CD14-positive monocyte (primary cell): ENCODE data around the gene GRXCR2. TPM values are rescaled to one million over a fixed set of nuclear protein-coding genes. Genes with fewer than 3 reads are reported as not detected.

Experiments
- DNase-seq, 3 donors: peaks; one replicate each; pipeline ENCODE4 v3.0.0-alpha.2; 2011 to 2022
- H2AFZ ChIP-seq: 2 replicates; pipeline ENCODE4 v1.6.0; 2012; ENCODE audit warnings: mild to moderate bottlenecking, low read depth, low read length, inconsistent platforms; ENCODE audit not compliant: insufficient read depth, poor library complexity, severe bottlenecking
- H3K27ac ChIP-seq, 2 donors: 1 replicate in 1 of 2; 2 replicates in 1 of 2; pipeline ENCODE4 v1.5.1; 2012 to 2013; ENCODE audit warnings: low read length in 2 of 2, control low read depth in 1 of 2, inconsistent platforms in 1 of 2, low read depth in 1 of 2, mild to moderate bottlenecking in 1 of 2
- H3K27me3 ChIP-seq, 2 donors: one replicate each; pipeline versions ENCODE4 v1.6.0 to v1.6.1; 2011 to 2013; ENCODE audit warnings: low read length in 2 of 2; ENCODE audit not compliant: control insufficient read depth in 2 of 2, insufficient read depth in 2 of 2
- H3K36me3 ChIP-seq, 2 donors: replicated peaks in 1 of 2; 1 replicate in 1 of 2; 2 replicates in 1 of 2; pipeline versions ENCODE4 v1.5.1 to v1.6.1; 2012 to 2013; ENCODE audit warnings: low read length in 2 of 2, control low read depth in 1 of 2, inconsistent platforms in 1 of 2, mild to moderate bottlenecking in 1 of 2; ENCODE audit not compliant: insufficient read depth in 2 of 2, control insufficient read depth in 1 of 2
- H3K4me1 ChIP-seq, 2 donors: 1 replicate in 1 of 2; 2 replicates in 1 of 2; pipeline versions ENCODE4 v1.5.1 to v1.6.1; 2012 to 2013; ENCODE audit warnings: low read length in 2 of 2, control low read depth in 1 of 2, inconsistent platforms in 1 of 2, mild to moderate bottlenecking in 1 of 2, moderate library complexity in 1 of 2; ENCODE audit not compliant: insufficient read depth in 2 of 2, control insufficient read depth in 1 of 2
- H3K4me2 ChIP-seq: replicated peaks from 2 replicates; pipeline ENCODE3; 2012; ENCODE audit warnings: low read length, moderate library complexity, mild to moderate bottlenecking; ENCODE audit not compliant: poor library complexity, severe bottlenecking; ENCODE audit errors: extremely low read depth
- H3K4me3 ChIP-seq, 3 experiments: fragments of 200-600 bp in 1 of 3; sonication (generic) in 1 of 3; replicated peaks in 1 of 3; 1 replicate in 2 of 3; 2 replicates in 1 of 3; pipeline ENCODE4 v1.5.1; 2011 to 2013; ENCODE audit warnings: low read length in 3 of 3, mild to moderate bottlenecking in 3 of 3, control low read depth in 2 of 3, low read depth in 2 of 3, inconsistent platforms in 1 of 3, moderate library complexity in 1 of 3
- H3K79me2 ChIP-seq: 2 replicates; pipeline ENCODE4 v1.6.0; 2012; ENCODE audit warnings: mild to moderate bottlenecking, control low read depth, inconsistent platforms, low read length, moderate library complexity; ENCODE audit not compliant: insufficient read depth
- H3K9ac ChIP-seq: 2 replicates; pipeline ENCODE4 v1.6.0; 2017; ENCODE audit warnings: low read length, mild to moderate bottlenecking; ENCODE audit not compliant: insufficient read depth, poor library complexity, severe bottlenecking
- H3K9me3 ChIP-seq, 2 donors: replicated peaks in 1 of 2; 1 replicate in 1 of 2; 2 replicates in 1 of 2; pipeline versions ENCODE4 v1.5.1 to v1.6.1; 2012 to 2013; ENCODE audit warnings: low read length in 2 of 2, control low read depth in 1 of 2; ENCODE audit not compliant: control insufficient read depth in 1 of 2, insufficient read depth in 1 of 2
- H4K20me1 ChIP-seq: 2 replicates; pipeline ENCODE4 v1.6.0; 2012; ENCODE audit warnings: mild to moderate bottlenecking, low read length, control low read depth, moderate library complexity; ENCODE audit not compliant: insufficient read depth
- H3K27ac Mint-ChIP-seq, 7 donors: one replicate each; pipeline ENCODE4 v1.8.0; 2020; ENCODE audit warnings: mild to moderate bottlenecking in 7 of 7, mixed read lengths in 7 of 7, moderate library complexity in 6 of 7, inconsistent platforms in 2 of 7
- H3K27me3 Mint-ChIP-seq, 3 donors: one replicate each; pipeline ENCODE4 v1.8.0; 2021 to 2022; ENCODE audit warnings: low read depth in 3 of 3, mild to moderate bottlenecking in 3 of 3, mixed read lengths in 3 of 3, moderate library complexity in 3 of 3, inconsistent platforms in 1 of 3
- H3K36me3 Mint-ChIP-seq, 2 donors: one replicate each; pipeline ENCODE4 v1.8.0; 2020; ENCODE audit warnings: mixed read lengths in 2 of 2, inconsistent platforms in 1 of 2, mild to moderate bottlenecking in 1 of 2
- H3K4me1 Mint-ChIP-seq: one replicate; pipeline ENCODE4 v1.8.0; 2020; ENCODE audit warnings: mild to moderate bottlenecking, mixed read lengths
- H3K4me3 Mint-ChIP-seq, 2 donors: one replicate each; pipeline ENCODE4 v1.8.0; 2020; ENCODE audit warnings: mild to moderate bottlenecking in 2 of 2, mixed read lengths in 2 of 2, moderate library complexity in 1 of 2
- H3K9me3 Mint-ChIP-seq, 7 donors: one replicate each; pipeline ENCODE4 v1.8.0; 2020 to 2022; ENCODE audit warnings: mixed read lengths in 7 of 7, mild to moderate bottlenecking in 6 of 7, moderate library complexity in 6 of 7, inconsistent platforms in 2 of 7
- CTCF ChIP-seq: fragments of 200-600 bp; IDR thresholded peaks from one replicate; pipeline ENCODE4 v1.8.0; 2022; ENCODE audit warnings: antibody characterized with exemption, mild to moderate bottlenecking
- WGBS: methylation state at CpG from one replicate; pipeline ENCODE4 v1.1.5; 2013; ENCODE audit warnings: missing lambda C conversion rate; ENCODE audit not compliant: insufficient coverage; 5-methylcytosine and 5-hydroxymethylcytosine counted together
- intact Hi-C, 2 donors: fragments of 100-400 bp; cut with micrococcal nuclease; formaldehyde crosslinking; loops; one replicate each; pipeline versions ENCODE4 v1.15.0 to v1.15.1; 2023
- polyA plus RNA-seq, 3 donors: library from polyadenylated mRNA; depleted of rRNA in 1 of 3; unstranded in 2 of 3; stranded (reverse) in 1 of 3; fragments of 300-500 nt in 2 of 3; fragments of >200 nt in 1 of 3; fragmentation: Illumina TruSeq in 2 of 3; gene quantifications; 1 replicate in 2 of 3; 2 replicates in 1 of 3; pipeline ENCODE4 v1.2.3, GENCODE V29; 2012 to 2021

Gene GRXCR2
- polyA plus RNA-seq, 3 donors = not detected

GRCh38 chr5:145908206-145908960 lies 35.6 kb upstream of the GRXCR2 start:
- intact Hi-C loops = no loop called here
- H3K27ac Mint-ChIP-seq = no peak overlapping the region
- H3K27me3 Mint-ChIP-seq = peaks cover 3 to 11% (median 4%) of the 10 kb centered on the region in 3 donors
- H2AFZ ChIP-seq = no peak overlapping the region
- no peak overlapping the region for H3K4me3 ChIP-seq
- no peaks in the 10 kb centered on the region for H4K20me1 ChIP-seq
- H3K36me3 Mint-ChIP-seq = no peaks in the 10 kb centered on the region
- H3K4me1 ChIP-seq = no peaks in the 10 kb centered on the region
- H3K9me3 Mint-ChIP-seq = no peaks in the 10 kb centered on the region
- no peak overlapping the region for H3K4me2 ChIP-seq
- no peaks in the 10 kb centered on the region for H3K4me1 Mint-ChIP-seq
- DNase-seq = no peak
- no peaks in the 10 kb centered on the region for H3K36me3 ChIP-seq
- no peak overlapping the region for H3K4me3 Mint-ChIP-seq
- H3K79me2 ChIP-seq = no peaks in the 10 kb centered on the region
- H3K9me3 ChIP-seq = no peaks in the 10 kb centered on the region
- H3K27me3 ChIP-seq = no peaks in the 10 kb centered on the region
- no peak overlapping the region for H3K9ac ChIP-seq
- no peak overlapping the region for H3K27ac ChIP-seq
- no peak for TF ChIP-seq CTCF
- 90% methylated on average over 2 of the region's 3 CpGs for WGBS

- no peak for DNase-seq
- H3K4me1 ChIP-seq = no peaks in the 10 kb centered on the region
- Mint-ChIP-seq H3K27ac (no peak overlapping the region), H3K36me3 (no peaks in the 10 kb centered on the region), H3K4me1 (peaks cover 2% of the 10 kb centered on the region), H3K27me3 (peaks cover 4 to 13% (median 5%) of the 10 kb centered on the region in 3 donors), H3K4me3 (no peak overlapping the region), H3K9me3 (peaks cover 0 to 2% (median 0%) of the 10 kb centered on the region in 7 donors)
- no peaks in the 10 kb centered on the region for H3K27me3 ChIP-seq
- intact Hi-C loops = no loop called here
- H3K4me2 ChIP-seq = no peak overlapping the region
- WGBS = no CpG with 5 or more reads among the region's 1 CpG
- H2AFZ ChIP-seq = no peak overlapping the region
- no peaks in the 10 kb centered on the region for H3K9me3 ChIP-seq
- no peak for TF ChIP-seq CTCF
- no peaks in the 10 kb centered on the region for H3K79me2 ChIP-seq
- no peak overlapping the region for H3K4me3 ChIP-seq
- H3K36me3 ChIP-seq = no peaks in the 10 kb centered on the region
- no peaks in the 10 kb centered on the region for H4K20me1 ChIP-seq
- H3K9ac ChIP-seq = no peak overlapping the region
- no peak overlapping the region for H3K27ac ChIP-seq
Observed at GRCh38 chr5:145906401-145906800, 33.6 kb upstream of the GRXCR2 start.
